Measurements from ENCODE around the gene GLI2.

DNA sequence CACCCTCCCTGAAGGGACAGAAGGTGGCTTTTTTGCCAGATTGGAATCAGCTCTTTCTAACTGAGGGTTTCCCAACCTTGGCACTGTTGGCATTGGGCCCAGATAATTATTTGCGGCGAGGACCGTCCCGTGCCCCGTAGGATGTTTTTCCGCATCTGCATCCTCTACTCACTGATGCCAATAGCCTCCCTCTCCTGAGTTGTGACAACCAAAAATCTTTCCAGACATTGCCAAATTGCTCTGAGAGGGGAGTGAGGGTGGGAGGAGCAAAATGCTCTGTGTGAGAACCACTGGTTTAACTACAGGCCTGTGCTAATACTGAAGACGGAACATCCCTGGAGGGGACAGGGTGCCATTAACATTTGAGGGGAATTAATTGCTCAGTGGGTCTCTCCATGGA, 33.6 kb upstream of the GLI2 start:
- no peak for TF ChIP-seq CTCF (IDR thresholded peaks at IDR 0.05)
- no peak for TF ChIP-seq POLR2AphosphoS5 (IDR thresholded peaks at IDR 0.05)
- no peak for TF ChIP-seq POLR2A (IDR thresholded peaks at IDR 0.05)
- TF ChIP-seq EP300 (IDR thresholded peaks at IDR 0.05): no peak

Measured in upper lobe of left lung (tissue), 4 donors.